NT2/D1 (cell line): ENCODE results near the gene SV2B.

ENCODE experiments used
- SUZ12 ChIP-seq: IDR thresholded peaks from 2 replicates; pipeline ENCODE4 v1.6.1; 2011; ENCODE audit not compliant: insufficient read length, insufficient read depth; ENCODE audit errors: extremely low read depth
- YY1 ChIP-seq: IDR thresholded peaks from 2 replicates; pipeline ENCODE4 v1.6.1; 2011; ENCODE audit not compliant: insufficient read length, insufficient read depth
- ZNF274 ChIP-seq: IDR thresholded peaks from 2 replicates; pipeline ENCODE4 v1.6.1; 2011; ENCODE audit warnings: mild to moderate bottlenecking, low read depth, low read length

- no peak for TF ChIP-seq ZNF274
- no peak for TF ChIP-seq YY1
- no peak for TF ChIP-seq SUZ12
Observed at GRCh38 chr15:91165850-91166249, 65.8 kb downstream of the SV2B start.
